Measurements from ENCODE around the gene AK5.

DNA sequence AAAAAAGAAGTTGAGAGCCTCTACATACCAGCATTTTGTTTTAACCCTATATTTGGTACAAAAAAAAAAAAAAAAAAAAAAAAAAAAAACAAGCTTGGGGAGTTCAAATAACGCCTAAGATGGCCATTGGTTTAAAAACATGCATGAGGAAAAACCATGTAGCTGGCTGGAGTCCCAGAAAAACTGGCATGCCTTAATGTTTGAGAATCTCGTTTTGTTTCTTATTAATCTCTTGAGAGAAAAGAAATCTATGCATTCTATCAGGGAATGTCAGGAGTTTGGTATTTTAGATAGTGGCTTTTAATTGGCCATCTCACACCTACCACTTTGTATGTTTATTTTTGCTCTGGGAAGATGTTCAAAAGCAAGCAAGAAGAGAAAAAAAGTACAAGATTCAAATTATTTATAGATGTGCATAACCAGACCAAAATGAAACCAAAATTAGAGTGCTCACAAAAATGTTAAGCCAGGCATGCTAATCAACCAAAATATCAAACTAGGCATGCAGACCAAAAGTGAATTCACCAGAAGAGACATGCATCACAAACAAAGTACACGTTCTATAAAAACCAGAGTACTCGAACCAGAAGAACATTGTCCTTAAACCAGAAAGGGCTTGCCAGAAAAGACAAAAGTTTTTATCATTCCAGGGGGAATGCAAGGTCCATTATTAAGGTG is 156.6 kb downstream of the AK5 start:
- TF ChIP-seq POLR2A (IDR thresholded peaks at IDR 0.05; ENCODE audit: low read depth, low read length) (no peak), SMC3 (IDR thresholded peaks at IDR 0.05; ENCODE audit: low read depth, low read length) (no peak), CEBPB (IDR thresholded peaks at IDR 0.05; ENCODE audit: low read depth, low read length) (no peak), BHLHE40 (IDR thresholded peaks at IDR 0.05; ENCODE audit: low read depth, low read length) (no peak)
- TF ChIP-seq, protein P1, sequence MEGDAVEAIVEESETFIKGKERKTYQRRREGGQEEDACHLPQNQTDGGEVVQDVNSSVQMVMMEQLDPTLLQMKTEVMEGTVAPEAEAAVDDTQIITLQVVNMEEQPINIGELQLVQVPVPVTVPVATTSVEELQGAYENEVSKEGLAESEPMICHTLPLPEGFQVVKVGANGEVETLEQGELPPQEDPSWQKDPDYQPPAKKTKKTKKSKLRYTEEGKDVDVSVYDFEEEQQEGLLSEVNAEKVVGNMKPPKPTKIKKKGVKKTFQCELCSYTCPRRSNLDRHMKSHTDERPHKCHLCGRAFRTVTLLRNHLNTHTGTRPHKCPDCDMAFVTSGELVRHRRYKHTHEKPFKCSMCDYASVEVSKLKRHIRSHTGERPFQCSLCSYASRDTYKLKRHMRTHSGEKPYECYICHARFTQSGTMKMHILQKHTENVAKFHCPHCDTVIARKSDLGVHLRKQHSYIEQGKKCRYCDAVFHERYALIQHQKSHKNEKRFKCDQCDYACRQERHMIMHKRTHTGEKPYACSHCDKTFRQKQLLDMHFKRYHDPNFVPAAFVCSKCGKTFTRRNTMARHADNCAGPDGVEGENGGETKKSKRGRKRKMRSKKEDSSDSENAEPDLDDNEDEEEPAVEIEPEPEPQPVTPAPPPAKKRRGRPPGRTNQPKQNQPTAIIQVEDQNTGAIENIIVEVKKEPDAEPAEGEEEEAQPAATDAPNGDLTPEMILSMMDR (conservative IDR thresholded peaks at IDR 0.05; ENCODE audit: low read depth, low read length) = no peak
- TF ChIP-seq, protein P2, sequence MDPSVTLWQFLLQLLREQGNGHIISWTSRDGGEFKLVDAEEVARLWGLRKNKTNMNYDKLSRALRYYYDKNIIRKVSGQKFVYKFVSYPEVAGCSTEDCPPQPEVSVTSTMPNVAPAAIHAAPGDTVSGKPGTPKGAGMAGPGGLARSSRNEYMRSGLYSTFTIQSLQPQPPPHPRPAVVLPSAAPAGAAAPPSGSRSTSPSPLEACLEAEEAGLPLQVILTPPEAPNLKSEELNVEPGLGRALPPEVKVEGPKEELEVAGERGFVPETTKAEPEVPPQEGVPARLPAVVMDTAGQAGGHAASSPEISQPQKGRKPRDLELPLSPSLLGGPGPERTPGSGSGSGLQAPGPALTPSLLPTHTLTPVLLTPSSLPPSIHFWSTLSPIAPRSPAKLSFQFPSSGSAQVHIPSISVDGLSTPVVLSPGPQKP (IDR thresholded peaks at IDR 0.05; ENCODE audit: borderline replicate concordance, low read depth, low read length) = no peak
- TF ChIP-seq, protein P3, sequence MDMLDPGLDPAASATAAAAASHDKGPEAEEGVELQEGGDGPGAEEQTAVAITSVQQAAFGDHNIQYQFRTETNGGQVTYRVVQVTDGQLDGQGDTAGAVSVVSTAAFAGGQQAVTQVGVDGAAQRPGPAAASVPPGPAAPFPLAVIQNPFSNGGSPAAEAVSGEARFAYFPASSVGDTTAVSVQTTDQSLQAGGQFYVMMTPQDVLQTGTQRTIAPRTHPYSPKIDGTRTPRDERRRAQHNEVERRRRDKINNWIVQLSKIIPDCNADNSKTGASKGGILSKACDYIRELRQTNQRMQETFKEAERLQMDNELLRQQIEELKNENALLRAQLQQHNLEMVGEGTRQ (IDR thresholded peaks at IDR 0.05; ENCODE audit: low read depth, low read length) = no peak
